Chondrocyte (in vitro differentiated cells): ENCODE data around the gene DIAPH2. TPM values are rescaled to one million over a fixed set of nuclear protein-coding genes. Genes with fewer than 3 reads are reported as not detected.

Experiments
- DNase-seq: peaks from one replicate; pipeline ENCODE4 v3.0.0; 2021; ENCODE audit warnings: mixed read lengths, low spot score
- H3K27ac Mint-ChIP-seq: one replicate; pipeline ENCODE4 v1.8.0; 2021; ENCODE audit warnings: mild to moderate bottlenecking, moderate library complexity, mixed read lengths; ENCODE audit not compliant: unreplicated experiment
- H3K27me3 Mint-ChIP-seq: 2 replicates; pipeline ENCODE4 v1.8.0; 2021; ENCODE audit warnings: low read depth, mixed read lengths
- H3K36me3 Mint-ChIP-seq: 2 replicates; pipeline ENCODE4 v1.8.0; 2021; ENCODE audit warnings: low read depth, mixed read lengths
- H3K4me1 Mint-ChIP-seq: 2 replicates; pipeline ENCODE4 v1.8.0; 2021; ENCODE audit warnings: low read depth, mild to moderate bottlenecking, mixed read lengths
- H3K4me3 Mint-ChIP-seq: one replicate; pipeline ENCODE4 v1.8.0; 2021; ENCODE audit warnings: mild to moderate bottlenecking, moderate library complexity, mixed read lengths; ENCODE audit not compliant: unreplicated experiment
- H3K9me3 Mint-ChIP-seq: 2 replicates; pipeline ENCODE4 v1.8.0; 2021; ENCODE audit warnings: low read depth, mixed read lengths
- total RNA-seq: library from RNA; stranded (reverse); gene quantifications from 3 replicates; pipeline ENCODE4 v1.2.1, GENCODE V29; 2021
- TF ChIP-seq, protein P1 (sequence below): fragments of 200-600 bp; sonication (generic); IDR thresholded peaks from 2 replicates; pipeline ENCODE4 v1.5.0; 2021; ENCODE audit warnings: antibody characterized with exemption, mild to moderate bottlenecking, moderate library complexity

Gene DIAPH2
- total RNA-seq, 1 donor from 2014 or later, result 14.5 TPM

DNA sequence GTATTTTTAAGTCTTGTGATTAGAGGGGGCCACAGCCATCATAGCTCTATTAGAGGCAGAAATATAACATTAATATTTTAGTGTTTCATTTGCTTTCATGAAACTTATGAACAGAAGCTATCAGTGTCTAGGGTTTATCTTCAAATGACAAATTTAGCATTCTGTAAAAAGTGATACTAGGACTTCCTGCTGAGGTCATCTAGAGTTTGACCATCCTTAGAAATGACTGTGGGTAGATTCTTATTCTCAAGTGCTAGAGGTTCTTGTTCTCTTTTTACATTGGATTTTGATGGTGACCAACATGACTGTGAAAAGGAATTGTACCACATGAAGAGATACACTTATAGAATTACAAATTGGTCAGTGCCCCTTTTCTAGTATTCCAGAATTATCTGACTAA is 767.6 kb downstream of the DIAPH2 start:
- peaks cover 6% of the 10 kb centered on the region for H3K4me1 Mint-ChIP-seq

DNA sequence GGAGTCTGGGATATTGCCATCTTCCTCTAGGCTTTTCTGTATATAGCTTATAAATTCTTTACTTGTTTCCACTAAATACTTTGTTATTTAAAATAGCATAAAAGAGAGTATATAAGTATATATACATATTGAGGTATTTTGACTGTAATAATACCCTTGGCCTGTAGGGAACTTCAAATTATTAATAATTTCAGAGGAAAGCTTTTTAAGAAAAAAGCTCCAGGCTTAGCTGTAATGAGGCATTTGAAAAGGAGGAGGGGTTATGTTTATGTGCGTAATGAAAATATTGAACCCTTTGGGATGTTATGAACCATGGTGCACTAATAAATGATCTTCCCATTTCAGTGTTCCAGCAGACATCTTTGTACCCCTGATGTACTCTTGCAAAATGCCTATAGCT is 777.1 kb downstream of the DIAPH2 start:
- TF ChIP-seq, protein P1, sequence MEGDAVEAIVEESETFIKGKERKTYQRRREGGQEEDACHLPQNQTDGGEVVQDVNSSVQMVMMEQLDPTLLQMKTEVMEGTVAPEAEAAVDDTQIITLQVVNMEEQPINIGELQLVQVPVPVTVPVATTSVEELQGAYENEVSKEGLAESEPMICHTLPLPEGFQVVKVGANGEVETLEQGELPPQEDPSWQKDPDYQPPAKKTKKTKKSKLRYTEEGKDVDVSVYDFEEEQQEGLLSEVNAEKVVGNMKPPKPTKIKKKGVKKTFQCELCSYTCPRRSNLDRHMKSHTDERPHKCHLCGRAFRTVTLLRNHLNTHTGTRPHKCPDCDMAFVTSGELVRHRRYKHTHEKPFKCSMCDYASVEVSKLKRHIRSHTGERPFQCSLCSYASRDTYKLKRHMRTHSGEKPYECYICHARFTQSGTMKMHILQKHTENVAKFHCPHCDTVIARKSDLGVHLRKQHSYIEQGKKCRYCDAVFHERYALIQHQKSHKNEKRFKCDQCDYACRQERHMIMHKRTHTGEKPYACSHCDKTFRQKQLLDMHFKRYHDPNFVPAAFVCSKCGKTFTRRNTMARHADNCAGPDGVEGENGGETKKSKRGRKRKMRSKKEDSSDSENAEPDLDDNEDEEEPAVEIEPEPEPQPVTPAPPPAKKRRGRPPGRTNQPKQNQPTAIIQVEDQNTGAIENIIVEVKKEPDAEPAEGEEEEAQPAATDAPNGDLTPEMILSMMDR, result peak; percentile 47
- no peak overlapping the region for H3K4me3 Mint-ChIP-seq
- no peaks in the 10 kb centered on the region for H3K9me3 Mint-ChIP-seq
- no peak for DNase-seq
- no peaks in the 10 kb centered on the region for H3K27me3 Mint-ChIP-seq
- no peak overlapping the region for H3K27ac Mint-ChIP-seq
- no peaks in the 10 kb centered on the region for H3K4me1 Mint-ChIP-seq
- no peaks in the 10 kb centered on the region for H3K36me3 Mint-ChIP-seq

More for the DNA sequence above, 767.6 kb downstream of the DIAPH2 start:
- H3K27ac Mint-ChIP-seq, result no peak overlapping the region
- no peaks in the 10 kb centered on the region for H3K27me3 Mint-ChIP-seq
- H3K4me3 Mint-ChIP-seq, result no peak overlapping the region
- TF ChIP-seq, protein P1, result no peak
- no peak for DNase-seq
- no peaks in the 10 kb centered on the region for H3K9me3 Mint-ChIP-seq
- no peaks in the 10 kb centered on the region for H3K36me3 Mint-ChIP-seq

DNA sequence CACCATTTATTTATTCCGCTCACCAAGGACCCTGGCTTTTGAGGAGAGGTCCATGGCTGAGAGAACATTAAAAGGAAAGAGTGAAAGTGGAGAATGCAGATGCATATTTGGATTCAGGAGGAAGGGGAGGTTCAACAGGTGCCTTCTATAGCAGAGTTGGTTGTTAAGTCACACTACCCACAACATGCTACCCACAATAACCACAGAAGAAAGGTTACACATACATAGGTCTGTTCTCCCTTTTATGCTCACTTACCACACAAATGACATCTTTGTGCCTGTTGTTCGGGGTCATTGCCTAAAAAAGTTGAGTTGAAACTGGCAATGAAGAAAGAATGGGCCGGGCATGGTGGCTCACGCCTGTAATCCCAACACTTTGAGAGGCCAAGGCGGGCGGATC is 786.4 kb downstream of the DIAPH2 start:
- no peak overlapping the region for H3K27ac Mint-ChIP-seq
- no peaks in the 10 kb centered on the region for H3K36me3 Mint-ChIP-seq

DNA sequence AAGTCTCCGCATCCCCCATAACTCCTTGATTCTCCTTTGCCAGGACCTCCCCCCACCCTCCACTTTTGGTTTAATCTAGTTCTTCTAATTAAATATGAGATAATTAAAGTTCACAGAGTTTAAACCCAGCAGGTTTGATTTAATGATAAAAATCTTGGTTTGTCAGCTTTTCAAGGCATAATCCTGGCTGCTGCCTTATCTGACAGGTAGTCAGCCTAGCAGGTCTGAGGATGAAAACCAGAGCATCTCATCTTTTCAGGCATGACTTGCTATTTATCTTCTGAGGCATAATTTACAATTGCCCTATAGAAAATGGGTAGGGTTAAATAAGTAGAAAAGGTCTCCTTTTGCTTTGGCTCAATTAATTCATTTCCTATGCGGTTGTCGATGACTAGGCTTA is 790.3 kb downstream of the DIAPH2 start:
- no peak overlapping the region for H3K27ac Mint-ChIP-seq
- no peak for DNase-seq

More for the DNA sequence above, 786.4 kb downstream of the DIAPH2 start:
- no peak for DNase-seq
- Mint-ChIP-seq H3K4me1 (no peaks in the 10 kb centered on the region), H3K4me3 (no peak overlapping the region), H3K9me3 (no peaks in the 10 kb centered on the region), H3K27me3 (no peaks in the 10 kb centered on the region)
- TF ChIP-seq, protein P1, result no peak

DNA sequence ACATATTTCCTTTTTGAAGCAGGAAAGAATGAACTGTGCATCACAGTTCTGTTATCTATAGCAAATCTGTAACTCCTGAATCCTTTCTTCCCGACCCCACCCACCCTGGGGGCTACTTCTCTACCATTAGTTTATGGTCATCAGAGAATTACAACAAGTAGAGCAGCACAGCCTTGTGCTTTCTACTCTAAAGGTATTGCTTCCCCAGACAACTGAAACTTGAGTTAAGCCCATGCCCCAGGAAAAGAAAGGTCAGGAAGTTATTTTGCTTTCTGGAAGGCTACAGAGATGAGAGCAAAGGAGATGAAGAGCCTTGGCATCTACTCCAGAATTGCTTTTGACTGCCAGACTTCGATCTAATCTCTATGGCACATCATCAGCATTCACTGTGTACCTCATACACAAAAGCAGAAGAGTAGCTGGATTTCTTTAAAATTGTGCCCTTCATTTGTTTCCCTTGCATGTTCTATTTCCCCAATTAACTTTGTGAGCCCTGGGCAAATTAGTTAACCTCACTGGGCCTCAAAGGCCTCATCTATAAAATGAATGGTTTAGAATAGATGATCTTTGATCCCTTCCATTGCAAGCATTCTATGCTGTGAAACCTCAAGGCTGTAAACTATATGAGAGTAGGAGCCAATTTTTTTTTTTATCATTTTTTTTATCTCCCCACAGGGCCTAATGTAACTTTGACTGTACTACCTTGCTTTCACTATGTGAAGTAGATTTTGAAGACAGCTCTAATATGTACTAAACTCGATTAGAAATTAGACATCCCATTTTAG is 794.7 kb downstream of the DIAPH2 start:
- Mint-ChIP-seq H3K4me1 (no peaks in the 10 kb centered on the region), H3K27ac (no peak overlapping the region)
- TF ChIP-seq, protein P1, result no peak

More for the DNA sequence above, 790.3 kb downstream of the DIAPH2 start:
- Mint-ChIP-seq H3K4me3 (no peak overlapping the region), H3K9me3 (no peaks in the 10 kb centered on the region), H3K4me1 (no peaks in the 10 kb centered on the region), H3K36me3 (no peaks in the 10 kb centered on the region), H3K27me3 (no peaks in the 10 kb centered on the region)
- TF ChIP-seq, protein P1, result no peak

More for the DNA sequence above, 794.7 kb downstream of the DIAPH2 start:
- Mint-ChIP-seq H3K4me3 (no peak overlapping the region), H3K36me3 (no peaks in the 10 kb centered on the region), H3K9me3 (no peaks in the 10 kb centered on the region), H3K27me3 (no peaks in the 10 kb centered on the region)
- no peak for DNase-seq
